GM18507 (cell line): ENCODE data around the gene CAMK1.

Source experiments
- DNase-seq: peaks from one replicate; pipeline ENCODE4 v3.0.0; 2011; ENCODE audit warnings: low read depth; ENCODE audit not compliant: insufficient read length; ENCODE audit errors: extremely low spot score
- FAIRE-seq: peaks from 2 replicates; lab custom pipeline; 2011; peaks lifted over from hg19 to GRCh38; lab: Jason Lieb, UNC

The CAMK1 gene

DNA sequence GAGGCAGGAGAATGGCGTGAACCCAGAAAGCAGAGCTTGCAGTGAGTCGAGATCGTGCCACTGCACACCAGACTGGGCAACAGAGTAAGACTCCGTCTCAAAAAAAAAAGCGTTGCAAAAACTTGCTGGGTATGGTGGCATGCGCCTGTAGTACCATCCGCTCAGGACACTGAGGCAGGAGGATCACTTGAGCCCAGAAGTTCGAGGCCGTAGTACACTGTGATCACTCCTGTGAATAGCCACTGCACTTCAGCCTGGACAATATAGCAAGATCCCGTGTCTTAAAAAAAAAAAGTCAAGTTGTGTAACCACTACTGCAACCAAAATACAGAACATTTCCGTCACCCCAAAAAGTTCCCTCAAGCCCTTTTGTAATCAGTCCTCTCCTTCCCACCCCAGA lies 24.7 kb upstream of the CAMK1 start:
- no peak for DNase-seq
- no peak for FAIRE-seq

GRCh38 chr3:9793161-9793781 lies 23.5 kb upstream of the CAMK1 start:
- DNase-seq = no peak
- FAIRE-seq = no peak

GRCh38 chr3:9792405-9793160 lies 22.8 kb upstream of the CAMK1 start, which contains the start of the genes ARPC4 and TADA3:
TSS of gene ARPC4 (plus strand) at chr3:9793082. CDS start at chr3:9793122, 40 bp downstream.
TSS of gene TADA3 (minus strand) at chr3:9792473. CDS start at chr3:9791466, 1,007 bp downstream.
- FAIRE-seq = peak; percentile 92
- peak; percentile 77 for DNase-seq

DNA sequence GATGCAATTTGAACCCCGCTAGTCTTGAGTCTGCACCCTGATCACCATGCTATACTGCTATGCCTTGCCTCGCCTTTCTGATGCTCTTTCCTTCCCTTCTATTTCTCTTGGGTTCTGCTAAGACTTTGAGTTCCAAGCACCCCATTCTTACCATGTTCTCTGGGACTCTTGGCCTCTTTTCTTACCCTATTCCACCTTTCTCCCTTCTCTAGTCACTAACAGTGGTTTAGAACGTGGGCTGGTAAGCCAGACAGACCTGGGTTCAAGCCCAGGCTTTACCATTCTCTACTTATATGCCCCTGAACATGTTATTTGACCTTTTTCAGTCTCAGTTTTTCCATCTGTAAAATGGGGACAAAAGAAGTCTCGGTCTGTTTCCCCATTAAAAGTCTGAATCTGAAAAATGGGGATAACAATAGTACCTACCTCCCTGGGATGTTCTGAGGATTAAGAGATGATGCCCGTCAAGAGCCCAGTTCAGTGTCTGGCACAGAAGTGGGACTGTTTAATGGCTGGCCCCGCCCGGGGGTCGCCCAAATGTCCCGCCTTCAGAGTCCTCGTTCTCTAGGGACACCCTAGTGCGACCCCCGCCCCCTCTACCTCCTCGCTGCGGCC lies 22.1 kb upstream of the CAMK1 start:
- DNase-seq (no peak), FAIRE-seq (no peak)

GRCh38 chr3:9791127-9791526 lies 21.4 kb upstream of the CAMK1 start:
- FAIRE-seq (no peak), DNase-seq (no peak)

DNA sequence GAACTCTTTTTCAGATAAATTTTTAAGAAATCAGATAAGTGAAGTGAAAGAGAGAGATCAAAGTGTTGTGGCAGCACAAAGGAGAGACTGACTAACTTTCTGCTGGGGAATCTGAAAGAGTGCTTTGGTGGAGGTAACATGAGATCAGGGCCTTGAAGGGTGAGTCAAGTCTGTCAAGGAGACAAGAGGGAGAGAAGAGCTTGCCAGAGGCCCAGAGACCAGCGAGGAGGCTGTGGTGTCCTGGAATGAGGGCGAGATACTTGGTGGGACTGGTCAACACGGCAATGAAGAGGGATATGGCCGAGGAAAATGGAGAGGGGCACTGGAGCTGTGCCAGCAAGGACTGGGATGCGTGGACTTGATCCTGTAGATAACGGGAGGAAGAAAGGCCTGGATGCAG lies 18.0 kb upstream of the CAMK1 start:
- no peak for DNase-seq
- no peak for FAIRE-seq

DNA sequence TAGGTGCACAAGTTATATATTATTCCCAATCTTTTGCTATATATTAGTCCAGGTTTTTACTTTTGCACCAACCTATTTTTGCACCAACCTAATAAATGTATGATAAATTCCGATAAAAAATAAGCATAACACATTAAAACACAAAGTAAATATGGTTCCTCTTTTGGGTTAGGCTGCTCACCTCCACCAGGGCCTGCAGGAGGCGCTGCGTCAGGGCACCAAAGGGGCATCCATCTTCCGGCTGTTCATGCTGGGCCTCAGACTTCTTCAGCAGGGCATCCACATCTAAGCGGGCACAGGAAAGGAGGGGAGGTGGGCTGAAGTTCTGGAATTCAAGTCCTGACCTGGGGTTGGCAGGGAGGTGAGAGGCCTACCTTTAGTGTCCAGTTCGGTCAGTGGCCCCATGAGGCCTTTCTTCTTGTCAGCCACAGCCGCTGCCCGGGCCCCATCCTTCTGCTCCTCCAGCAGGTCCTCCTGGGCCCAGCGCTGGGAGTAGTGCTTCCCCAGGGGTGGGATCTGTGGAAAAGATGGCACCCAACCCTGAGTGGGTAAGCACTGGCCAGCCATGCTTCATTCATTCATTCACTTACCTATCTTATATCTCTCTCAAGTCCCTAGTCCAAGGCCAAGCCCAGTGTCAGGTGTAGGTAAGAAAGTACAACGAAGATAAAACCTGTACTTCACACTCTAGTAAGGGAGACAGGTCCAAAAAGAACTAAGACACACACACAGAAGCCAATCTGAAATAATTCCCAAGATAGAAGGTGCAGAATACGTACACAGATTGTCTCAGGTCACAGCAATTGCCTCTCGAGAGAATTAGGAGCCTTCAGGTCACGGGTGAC lies 17.3 kb upstream of the CAMK1 start:
- DNase-seq = no peak
- FAIRE-seq = no peak

- no peak for DNase-seq
- no peak for FAIRE-seq
Measured at GRCh38 chr3:9786209-9786739, 16.5 kb upstream of the CAMK1 start.

DNA sequence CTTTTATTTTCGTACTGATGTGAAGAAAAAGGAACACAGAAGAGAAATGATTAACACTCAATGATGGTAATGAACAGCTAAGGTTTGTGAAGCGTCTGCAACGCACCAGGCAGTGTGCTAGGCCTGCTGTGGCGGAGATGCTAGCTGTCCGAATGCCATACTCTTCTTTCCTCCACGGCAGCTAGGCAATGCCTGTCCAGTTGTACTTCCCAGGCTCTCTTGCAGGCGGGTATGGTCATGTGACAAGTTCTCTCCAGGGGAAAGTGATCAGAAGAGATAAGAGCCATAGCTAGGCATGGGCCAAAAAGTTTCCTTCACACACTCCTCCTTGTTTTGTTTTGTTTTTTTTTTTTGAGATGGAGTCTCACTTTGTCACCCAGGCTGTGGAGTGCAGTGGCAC lies 15.9 kb upstream of the CAMK1 start:
- no peak for DNase-seq
- FAIRE-seq = no peak

GRCh38 chr3:9784965-9785364 lies 15.2 kb upstream of the CAMK1 start:
- DNase-seq (no peak), FAIRE-seq (no peak)

- FAIRE-seq = no peak
- no peak for DNase-seq
Measured at GRCh38 chr3:9783954-9784353, 14.2 kb upstream of the CAMK1 start.

DNA sequence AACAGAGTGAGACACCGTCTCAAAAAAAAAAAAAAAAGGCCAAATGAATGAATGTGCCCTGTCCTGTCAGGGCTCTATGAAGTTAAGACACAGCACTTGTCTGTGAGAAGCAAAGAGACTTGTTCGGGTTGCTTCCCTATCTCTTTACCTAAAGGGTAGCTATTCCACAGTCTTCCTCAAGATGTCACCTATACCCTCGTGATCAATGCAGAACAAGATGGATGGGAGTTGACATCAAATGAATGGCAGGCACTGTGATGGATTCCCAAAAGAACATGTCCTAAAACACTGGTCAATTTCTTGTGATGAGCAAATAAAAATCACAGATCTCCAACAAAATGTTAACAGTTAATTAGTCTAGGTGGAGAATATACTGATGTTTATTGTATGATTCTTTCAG lies 13.0 kb upstream of the CAMK1 start:
- DNase-seq = no peak
- FAIRE-seq = no peak

GRCh38 chr3:9781978-9782603 lies 12.3 kb upstream of the CAMK1 start:
- DNase-seq = no peak
- FAIRE-seq = no peak

DNA sequence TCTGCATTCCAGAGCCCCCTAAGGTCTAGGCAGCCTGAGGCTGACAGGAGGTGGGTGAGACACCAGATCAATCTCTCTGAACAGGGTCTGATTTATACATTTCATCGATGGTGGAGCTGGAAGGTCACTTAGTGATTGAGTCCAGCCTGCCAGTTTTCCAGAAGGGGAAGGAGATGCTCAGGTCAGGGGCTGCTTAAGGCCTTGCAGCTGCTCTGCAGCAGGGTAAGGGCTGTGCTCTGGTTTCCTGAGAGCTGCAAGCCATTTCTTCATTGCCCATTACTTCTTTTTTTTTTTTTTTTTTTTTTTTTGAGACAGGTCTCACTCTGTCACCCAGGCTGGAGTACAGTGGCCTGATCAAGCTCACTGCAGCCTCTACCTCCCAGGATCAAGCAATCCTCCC lies 11.8 kb upstream of the CAMK1 start:
- no peak for DNase-seq
- no peak for FAIRE-seq

GRCh38 chr3:9780910-9781309 lies 11.2 kb upstream of the CAMK1 start:
- no peak for DNase-seq
- no peak for FAIRE-seq

- FAIRE-seq (no peak), DNase-seq (no peak)
Measured at GRCh38 chr3:9780458-9780812, 10.7 kb upstream of the CAMK1 start.

DNA sequence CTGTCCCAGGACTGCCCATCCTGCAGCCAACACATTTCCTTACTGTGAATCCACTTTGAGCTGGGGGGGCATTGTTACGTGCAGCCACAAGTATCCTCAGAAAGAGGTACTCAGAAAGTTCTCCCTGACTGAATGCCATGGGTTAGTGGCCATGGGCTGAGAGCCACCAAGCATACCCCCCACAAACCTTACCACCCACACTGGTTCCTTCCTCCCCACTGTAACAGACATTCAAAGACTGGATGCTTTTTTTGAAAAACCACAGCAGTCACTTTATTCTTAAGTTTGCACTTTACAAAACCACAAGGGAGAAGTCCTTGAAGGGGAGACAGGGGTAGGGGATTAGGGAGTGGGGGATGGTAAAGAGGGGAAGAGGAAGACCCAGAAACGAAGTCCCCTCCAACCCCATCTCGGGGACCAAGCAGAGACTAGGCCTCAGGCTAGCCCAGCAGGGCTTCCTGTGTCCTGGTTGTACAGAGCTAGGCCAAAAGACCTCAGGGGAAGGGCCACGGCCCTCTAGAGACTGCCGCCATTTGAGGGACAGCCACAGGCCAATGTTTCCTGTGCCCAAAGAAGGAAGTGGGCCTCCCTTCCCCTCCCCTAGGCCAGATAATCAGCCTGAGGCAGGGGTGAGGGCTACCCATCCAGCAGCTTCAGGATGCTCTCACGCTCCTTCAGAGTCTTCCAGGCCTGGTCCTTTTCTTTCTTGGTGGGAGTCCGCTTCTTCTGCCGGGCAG lies 10.1 kb upstream of the CAMK1 start:
- FAIRE-seq (peak; percentile 71), DNase-seq (peak; percentile 25)

GRCh38 chr3:9779075-9779593 lies 9.4 kb upstream of the CAMK1 start:
- FAIRE-seq = no peak
- DNase-seq = no peak
